CD4-positive, alpha-beta T cell (primary cell): ENCODE data around the gene RBX1. TPM values are rescaled to one million over a fixed set of nuclear protein-coding genes. Genes with fewer than 3 reads are reported as not detected.

Experiments
- ATAC-seq: fragments of 200-7000 bp; cut with Tn5 transposase; one replicate; pipeline ENCODE4 v1.10.0; 2022; ENCODE audit warnings: mild to moderate bottlenecking; ENCODE audit not compliant: poor library complexity
- CTCF ChIA-PET: fragments of 350-600 bp; sonication (Branson Sonifier 250); formaldehyde crosslinking; loops from one replicate; lab custom pipeline; 2021; ENCODE audit warnings: antibody characterized with exemption, inconsistent platforms; lab: Charles Lee
- POLR2A ChIA-PET: fragments of 350-600 bp; sonication (Branson Sonifier 250); formaldehyde crosslinking; loops from one replicate; lab custom pipeline; 2021; ENCODE audit warnings: antibody characterized with exemption, inconsistent platforms; lab: Charles Lee
- DNase-seq, 14 experiments: peaks; one replicate each; pipeline ENCODE4 v3.0.0-alpha.2; 2013 to 2020; ENCODE audit warnings: mixed read lengths in 2 of 14
- H3K27ac ChIP-seq, 2 donors: one replicate each; pipeline versions ENCODE4 v1.5.1 to v1.7.0; 2013; ENCODE audit warnings: low read length in 2 of 2, low read depth in 1 of 2, mild to moderate bottlenecking in 1 of 2
- H3K27me3 ChIP-seq, 2 experiments: 1 replicate in 1 of 2; 2 replicates in 1 of 2; pipeline versions ENCODE4 v1.6.1 to v1.7.0; 2013; ENCODE audit warnings: low read length in 2 of 2, control low read depth in 1 of 2, mild to moderate bottlenecking in 1 of 2, moderate library complexity in 1 of 2; ENCODE audit not compliant: insufficient read depth in 2 of 2, control insufficient read depth in 1 of 2
- H3K36me3 ChIP-seq: one replicate; pipeline ENCODE4 v1.6.1; 2013; ENCODE audit warnings: low read length, control low read depth; ENCODE audit not compliant: insufficient read depth
- H3K4me1 ChIP-seq: one replicate; pipeline ENCODE4 v1.6.1; 2013; ENCODE audit warnings: low read length, control low read depth; ENCODE audit not compliant: insufficient read depth
- H3K4me3 ChIP-seq: one replicate; pipeline ENCODE4 v1.5.1; 2013; ENCODE audit warnings: mild to moderate bottlenecking, low read length, moderate library complexity
- H3K9me3 ChIP-seq, 2 experiments: 1 replicate in 1 of 2; 2 replicates in 1 of 2; pipeline versions ENCODE4 v1.6.1 to v1.7.0; 2013; ENCODE audit warnings: low read length in 2 of 2, mild to moderate bottlenecking in 2 of 2, control low read depth in 1 of 2, moderate library complexity in 1 of 2; ENCODE audit not compliant: control insufficient read depth in 1 of 2, insufficient read depth in 1 of 2
- H3K27ac Mint-ChIP-seq: one replicate; pipeline ENCODE4 v1.8.0; 2020; ENCODE audit warnings: mixed read lengths
- H3K27me3 Mint-ChIP-seq: one replicate; pipeline ENCODE4 v1.8.0; 2021; ENCODE audit warnings: mixed read lengths
- H3K36me3 Mint-ChIP-seq: one replicate; pipeline ENCODE4 v1.8.0; 2021; ENCODE audit warnings: low read depth, mixed read lengths
- H3K4me1 Mint-ChIP-seq: one replicate; pipeline ENCODE4 v1.8.0; 2021; ENCODE audit warnings: low read depth, mixed read lengths
- H3K4me3 Mint-ChIP-seq: one replicate; pipeline ENCODE4 v1.8.0; 2020; ENCODE audit warnings: mild to moderate bottlenecking, mixed read lengths
- H3K9me3 Mint-ChIP-seq: one replicate; pipeline ENCODE4 v1.8.0; 2020; ENCODE audit warnings: mixed read lengths
- CTCF ChIP-seq: fragments of 200-600 bp; IDR thresholded peaks from one replicate; pipeline ENCODE4 v1.8.0; 2022; ENCODE audit warnings: antibody characterized with exemption, mild to moderate bottlenecking
- intact Hi-C, 2 experiments: fragments of 100-400 bp; cut with DNase I in 1 of 2; cut with micrococcal nuclease in 1 of 2; formaldehyde crosslinking; loops; one replicate each; pipeline versions ENCODE4 v1.15.1 to v1.9.0; 2023 to 2025; cut with DNase I, micrococcal nuclease
- total RNA-seq, 174 experiments: library from RNA in 2 of 174; stranded (reverse) in 2 of 174; gene quantifications; one replicate each; pipeline ENCODE4 v1.2.3 and lab custom pipeline; 2021 to 2026

RBX1 gene
- total RNA-seq, 2 experiments from 2014 or later, result 19.8 to 21.6 TPM

GRCh38 chr22:40953471-40953870, 2.3 kb downstream of the RBX1 start:
- no peak for ATAC-seq

GRCh38 chr22:40954113-40954512, 2.9 kb downstream of the RBX1 start:
- peaks cover 34% of the 10 kb centered on the region for H3K4me1 ChIP-seq
- H3K4me3 Mint-ChIP-seq, result no peak overlapping the region
- POLR2A ChIA-PET, result interaction anchor here (1.2 to 4.8 kb wide), 2 partner anchors 69 to 139 kb away, joined by 3 to 93 read pairs; partner anchors contain the start of gene EP300
- TF ChIP-seq CTCF, result no peak
- ATAC-seq (no peak), DNase-seq (no peak)
- no peak overlapping the region for H3K27ac Mint-ChIP-seq
- H3K27me3 ChIP-seq, result no peaks in the 10 kb centered on the region
- H3K4me1 Mint-ChIP-seq, result peaks cover 46% of the 10 kb centered on the region
- intact Hi-C loops, result loop anchor here in 1 of 2 experiments (5.0 kb wide), 1 partner anchor 68 kb away; no protein-coding TSS in a partner anchor
- no peaks in the 10 kb centered on the region for H3K27me3 Mint-ChIP-seq
- CTCF ChIA-PET, result no interaction called here
- H3K36me3 ChIP-seq, result peaks cover 38% of the 10 kb centered on the region
- H3K27ac ChIP-seq, result no peak overlapping the region
- peaks cover 62% of the 10 kb centered on the region for H3K36me3 Mint-ChIP-seq
- H3K4me3 ChIP-seq, result no peak overlapping the region
- H3K9me3 ChIP-seq, result no peaks in the 10 kb centered on the region
- H3K9me3 Mint-ChIP-seq, result no peaks in the 10 kb centered on the region

More at GRCh38 chr22:40953471-40953870, 2.3 kb downstream of the RBX1 start:
- H3K27ac ChIP-seq, result no peak overlapping the region
- Mint-ChIP-seq H3K9me3 (no peaks in the 10 kb centered on the region), H3K27ac (peak overlapping the region; percentile 32), H3K4me3 (peak overlapping the region; percentile 1), H3K27me3 (no peaks in the 10 kb centered on the region), H3K36me3 (peaks cover 56% of the 10 kb centered on the region), H3K4me1 (peaks cover 44% of the 10 kb centered on the region)
- H3K4me1 ChIP-seq, result peaks cover 34% of the 10 kb centered on the region
- CTCF ChIA-PET, result interaction anchor here (2.5 kb wide), 1 partner anchor 31 kb away, joined by 10 read pairs; no protein-coding TSS in a partner anchor
- H3K4me3 ChIP-seq, result no peak overlapping the region
- H3K27me3 ChIP-seq, result no peaks in the 10 kb centered on the region
- POLR2A ChIA-PET, result interaction anchor here (1.2 to 4.8 kb wide), 2 partner anchors 69 to 139 kb away, joined by 3 to 93 read pairs; partner anchors contain the start of gene EP300
- DNase-seq, result no peak
- no peak for TF ChIP-seq CTCF
- intact Hi-C loops, result loop anchor here (2.0 to 5.0 kb wide), 2 partner anchors 69 to 251 kb away; partner anchors contain the start of gene L3MBTL2 (in 1 of the 2)
- H3K9me3 ChIP-seq, result no peaks in the 10 kb centered on the region
- H3K36me3 ChIP-seq, result peaks cover 38% of the 10 kb centered on the region

- CTCF ChIA-PET, result no interaction called here
- Mint-ChIP-seq H3K9me3 (no peaks in the 10 kb centered on the region), H3K27me3 (no peaks in the 10 kb centered on the region), H3K4me3 (no peak overlapping the region), H3K36me3 (peaks cover 70% of the 10 kb centered on the region), H3K4me1 (peaks cover 50% of the 10 kb centered on the region), H3K27ac (no peak overlapping the region)
- Histone ChIP-seq H3K27ac (no peak overlapping the region), H3K27me3 (no peaks in the 10 kb centered on the region), H3K36me3 (peaks cover 46% of the 10 kb centered on the region), H3K9me3 (no peaks in the 10 kb centered on the region), H3K4me3 (no peak overlapping the region), H3K4me1 (peaks cover 25% of the 10 kb centered on the region)
- ATAC-seq (no peak), DNase-seq (no peak)
- TF ChIP-seq CTCF, result no peak
- POLR2A ChIA-PET, result no interaction called here
- intact Hi-C loops, result no loop called here
These were observed 4.4 kb downstream of the RBX1 start for GRCh38 chr22:40955571-40955970.
